Activated CD8-positive, alpha-beta memory T cell treated with anti-CD3 and anti-CD28 coated beads, Interleukin-2, amount 10 ng/mL, durations not matched to agents 7 days and 5 days (primary cell): ENCODE results near the gene GYG2. TPM values are rescaled to one million over a fixed set of nuclear protein-coding genes. Genes with fewer than 3 reads are reported as not detected.
"Not testable (repeated sequence)": the region's sequence is repeated elsewhere in the genome, so short reads cannot be mapped to it uniquely, and the experiment has no call there.

Experiments used
- ATAC-seq: fragments of 150-1000 bp; cut with Tn5 transposase; one replicate; pipeline ENCODE4 v1.10.0; 2021; ENCODE audit warnings: moderate library complexity
- CTCF ChIA-PET: fragments of 350-600 bp; sonication (Branson Sonifier 250); formaldehyde crosslinking; loops from one replicate; lab custom pipeline; 2021; ENCODE audit warnings: antibody characterized with exemption; lab: Charles Lee
- DNase-seq: peaks from one replicate; pipeline ENCODE4 v3.0.0-alpha.2; 2020
- H3K27ac Mint-ChIP-seq: one replicate; pipeline ENCODE4 v1.8.0; 2021; ENCODE audit warnings: mild to moderate bottlenecking, mixed read lengths
- H3K27me3 Mint-ChIP-seq: one replicate; pipeline ENCODE4 v1.8.0; 2021; ENCODE audit warnings: mixed read lengths
- H3K36me3 Mint-ChIP-seq: one replicate; pipeline ENCODE4 v1.8.0; 2021; ENCODE audit warnings: mild to moderate bottlenecking, mixed read lengths
- H3K4me1 Mint-ChIP-seq: one replicate; pipeline ENCODE4 v1.8.0; 2021; ENCODE audit warnings: mixed read lengths
- H3K4me3 Mint-ChIP-seq: one replicate; pipeline ENCODE4 v1.8.0; 2021; ENCODE audit warnings: mild to moderate bottlenecking, moderate library complexity, mixed read lengths
- H3K9me3 Mint-ChIP-seq: one replicate; pipeline ENCODE4 v1.8.0; 2022; ENCODE audit warnings: low read depth, mixed read lengths
- total RNA-seq, 2 experiments: library from RNA; stranded (reverse); gene quantifications; one replicate each; pipeline ENCODE4 v1.2.3, GENCODE V29; 2021

GYG2 gene
- not detected for total RNA-seq

DNA sequence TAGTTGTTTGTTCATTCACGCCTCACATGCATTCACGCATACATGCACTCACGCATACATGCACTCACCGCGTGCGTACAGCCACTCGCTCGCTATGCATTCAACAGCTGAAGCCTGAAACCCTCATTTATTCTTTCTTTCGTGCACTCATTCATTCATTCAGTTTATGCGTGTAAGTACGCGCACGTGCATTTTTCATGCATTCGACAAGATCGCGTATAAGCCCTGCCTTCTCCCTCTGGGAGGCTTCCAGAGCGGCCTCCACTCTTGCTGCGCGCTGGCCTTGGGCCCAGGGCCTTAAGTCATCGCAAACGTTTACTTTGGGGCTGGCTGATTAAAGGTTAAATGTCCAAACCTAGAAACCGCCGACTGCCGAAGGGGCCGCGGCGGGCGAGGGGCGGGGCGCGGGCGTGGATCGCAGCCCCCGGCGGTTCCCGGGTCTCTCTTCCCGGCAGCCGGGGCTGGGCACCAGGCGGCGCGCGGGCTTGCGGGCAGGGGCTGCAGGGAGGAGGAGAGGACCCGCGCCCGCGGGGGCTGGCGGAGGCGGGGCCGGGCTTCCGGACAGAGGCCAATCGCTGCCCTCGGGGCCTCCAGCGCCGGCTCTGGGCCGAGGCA is at the start of gene GYG2:
Gene GYG2, plus strand, starts transcription at position 587 of the 615 bp plus-strand sequence. CDS start 1,259 bp downstream, outside the sequence.
- Mint-ChIP-seq H3K4me1 (no peaks in the 10 kb centered on the region), H3K4me3 (no peak within 1 kb of the TSS), H3K9me3 (no peaks in the 10 kb centered on the region), H3K27ac (no peak within 1 kb of the TSS), H3K27me3 (peaks cover 3% of the 10 kb centered on the region), H3K36me3 (no peaks in the 10 kb centered on the region)
- ATAC-seq (no peak), DNase-seq (no peak)
- CTCF ChIA-PET: no interaction called here

DNA sequence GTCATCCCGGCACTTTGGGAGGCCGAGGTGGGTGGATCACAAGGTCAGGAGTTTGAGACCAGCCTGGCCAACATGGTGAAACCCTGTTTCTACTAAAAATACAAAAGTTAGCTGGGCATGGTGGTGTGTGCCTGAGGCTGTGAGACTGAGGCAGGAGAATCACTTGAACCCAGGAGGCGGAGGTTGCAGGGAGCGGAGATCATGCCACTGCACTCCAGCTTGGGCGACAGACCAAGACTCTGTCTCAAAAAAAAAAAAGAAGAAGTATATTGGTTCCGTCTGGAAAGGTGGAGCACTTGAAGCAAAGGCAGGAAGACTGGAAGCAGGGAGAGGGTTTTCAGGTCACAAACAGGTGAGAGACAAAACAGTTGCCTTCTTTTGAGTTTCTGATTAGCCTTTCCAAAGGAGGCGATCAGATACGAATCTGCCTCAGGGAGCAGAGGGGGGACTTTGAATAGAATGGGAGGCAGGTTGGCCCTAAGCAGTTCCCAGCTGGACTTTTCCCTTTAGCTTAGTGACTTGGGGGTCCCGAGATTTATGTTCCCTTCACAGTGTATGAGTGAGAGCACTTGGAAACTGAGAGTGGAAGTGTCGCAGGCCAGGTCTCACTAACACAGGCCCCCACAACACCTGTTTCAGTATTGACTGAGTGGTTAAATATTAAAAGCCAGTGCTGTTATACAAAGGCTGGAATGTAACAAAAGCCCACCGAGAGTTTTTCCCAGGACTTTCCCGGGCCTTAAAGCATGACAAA is 48.1 kb upstream of the GYG2 start:
- H3K27me3 Mint-ChIP-seq, H3K4me1 Mint-ChIP-seq, H3K27ac Mint-ChIP-seq, H3K36me3 Mint-ChIP-seq, CTCF ChIA-PET, H3K9me3 Mint-ChIP-seq, DNase-seq, H3K4me3 Mint-ChIP-seq, ATAC-seq: not testable (repeated sequence)

DNA sequence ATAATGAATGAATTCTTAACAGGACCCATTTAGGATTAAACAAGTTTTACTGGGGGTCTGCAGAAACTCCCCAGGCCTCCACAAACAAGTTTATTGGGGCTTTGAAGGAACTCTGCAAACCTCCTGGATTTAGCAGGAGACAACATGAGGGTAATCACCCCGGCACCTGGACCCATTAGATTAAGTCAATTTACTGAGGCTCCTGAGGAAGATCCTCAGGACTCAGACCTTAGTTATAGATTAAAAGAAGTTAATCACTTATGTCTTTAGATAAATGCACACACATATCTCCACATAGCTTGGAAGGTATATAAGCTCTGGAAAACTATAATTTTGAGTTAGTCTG is 47.5 kb upstream of the GYG2 start:
- ATAC-seq (no peak), DNase-seq (no peak)
- Mint-ChIP-seq H3K4me1 (peaks cover 7% of the 10 kb centered on the region), H3K27ac (no peak overlapping the region), H3K27me3 (peaks cover 4% of the 10 kb centered on the region), H3K4me3 (no peak overlapping the region), H3K36me3 (no peaks in the 10 kb centered on the region), H3K9me3 (no peaks in the 10 kb centered on the region)
- CTCF ChIA-PET: no interaction called here

DNA sequence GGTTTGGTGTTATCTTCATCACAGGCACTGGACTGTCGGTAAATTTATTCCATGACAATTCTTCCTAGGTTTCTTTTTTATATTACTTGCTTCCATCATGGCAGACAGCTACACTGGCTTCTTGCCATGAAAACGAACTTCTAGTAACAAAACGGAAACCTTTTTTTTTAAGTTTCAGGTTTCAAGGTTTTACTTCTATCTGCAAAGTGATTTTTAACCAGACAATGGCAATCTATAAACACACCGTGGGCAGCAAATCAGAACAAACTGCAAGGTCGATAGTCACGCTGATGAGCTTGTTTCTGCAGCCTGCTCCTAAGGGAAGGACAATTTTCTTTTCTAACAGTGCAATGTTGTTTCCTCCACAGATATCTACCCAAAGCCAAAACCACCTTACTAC is 47.0 kb upstream of the GYG2 start:
- ATAC-seq: no peak
- Mint-ChIP-seq H3K4me3 (no peak overlapping the region), H3K4me1 (peaks cover 7% of the 10 kb centered on the region), H3K27ac (no peak overlapping the region), H3K27me3 (peaks cover 4% of the 10 kb centered on the region), H3K9me3 (no peaks in the 10 kb centered on the region), H3K36me3 (no peaks in the 10 kb centered on the region)
- CTCF ChIA-PET: no interaction called here
- no peak for DNase-seq

DNA sequence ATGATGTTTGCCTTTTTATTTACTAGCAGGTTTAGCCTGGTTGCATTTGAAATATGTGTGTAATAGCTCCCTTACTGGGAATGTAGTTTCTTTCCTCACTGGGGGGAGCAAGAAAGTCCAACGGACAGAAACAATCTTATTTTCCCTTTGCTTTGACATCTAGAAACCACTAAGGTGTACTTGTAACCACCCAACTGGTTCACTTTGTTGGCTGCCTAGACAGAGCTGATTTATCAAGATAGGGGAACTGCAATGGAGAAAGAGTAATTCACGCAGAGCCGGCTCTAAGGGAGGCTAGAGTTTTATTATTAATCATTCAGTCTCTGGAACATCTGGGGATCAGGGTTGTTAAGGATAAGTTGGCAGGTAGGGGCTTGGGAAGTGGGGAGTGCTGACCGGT is 46.6 kb upstream of the GYG2 start:
- ATAC-seq: no peak
- CTCF ChIA-PET: no interaction called here

DNA sequence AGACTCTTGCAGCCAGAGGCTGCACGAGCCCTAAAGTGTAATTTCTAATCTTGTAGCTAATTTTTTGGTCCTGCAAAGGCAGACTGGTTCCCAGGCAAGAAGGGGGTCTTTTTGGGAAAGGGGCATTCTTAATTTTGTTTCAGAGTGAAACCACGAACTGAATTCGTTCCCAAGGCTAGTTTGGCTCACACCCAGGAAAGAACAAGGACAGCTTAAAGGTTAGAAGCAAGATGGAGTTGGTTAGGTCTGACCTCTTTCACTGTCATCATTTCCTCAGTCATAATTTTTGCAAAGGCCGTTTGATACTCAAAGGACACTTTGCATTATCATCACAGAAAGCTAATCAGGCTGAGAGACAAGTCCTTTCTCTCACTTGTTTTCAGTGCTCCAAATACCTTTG is 46.0 kb upstream of the GYG2 start:
- CTCF ChIA-PET: no interaction called here
- no peaks in the 10 kb centered on the region for H3K36me3 Mint-ChIP-seq
- H3K4me1 Mint-ChIP-seq: peaks cover 7% of the 10 kb centered on the region

More for the DNA sequence above, 46.6 kb upstream of the GYG2 start:
- no peak for DNase-seq
- H3K36me3 Mint-ChIP-seq: no peaks in the 10 kb centered on the region
- H3K9me3 Mint-ChIP-seq: no peaks in the 10 kb centered on the region
- peaks cover 7% of the 10 kb centered on the region for H3K4me1 Mint-ChIP-seq
- no peak overlapping the region for H3K27ac Mint-ChIP-seq
- no peak overlapping the region for H3K4me3 Mint-ChIP-seq
- H3K27me3 Mint-ChIP-seq: peaks cover 4% of the 10 kb centered on the region

DNA sequence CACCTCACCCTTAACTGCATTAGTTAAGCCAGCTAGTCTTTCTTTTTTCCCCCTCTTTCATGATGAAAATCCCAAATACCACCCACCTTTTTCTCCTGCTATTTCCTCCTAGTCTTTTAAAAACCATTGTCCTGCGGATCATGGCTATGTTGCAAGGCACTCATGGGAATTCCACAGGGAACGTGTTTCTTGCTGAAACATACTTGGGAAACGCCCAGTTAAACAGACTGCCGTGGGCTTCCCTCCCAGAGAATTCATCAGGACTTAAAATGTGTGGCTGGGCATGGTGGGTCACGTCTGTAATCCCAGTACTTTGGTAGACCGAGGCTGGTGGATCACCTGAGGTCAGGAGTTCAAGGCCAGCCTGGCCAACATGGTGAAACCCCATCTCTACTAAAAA is 44.7 kb upstream of the GYG2 start:
- ATAC-seq (no peak), DNase-seq (no peak)
- peaks cover 7% of the 10 kb centered on the region for H3K4me1 Mint-ChIP-seq
- CTCF ChIA-PET: no interaction called here
- no peaks in the 10 kb centered on the region for H3K36me3 Mint-ChIP-seq
- no peaks in the 10 kb centered on the region for H3K9me3 Mint-ChIP-seq
- H3K4me3 Mint-ChIP-seq: no peak overlapping the region
- H3K27ac Mint-ChIP-seq: no peak overlapping the region
- H3K27me3 Mint-ChIP-seq: peaks cover 4% of the 10 kb centered on the region

More for the DNA sequence above, 46.0 kb upstream of the GYG2 start:
- no peak for ATAC-seq
- DNase-seq: no peak
- Mint-ChIP-seq H3K9me3 (no peaks in the 10 kb centered on the region), H3K27ac (no peak overlapping the region), H3K27me3 (peaks cover 4% of the 10 kb centered on the region), H3K4me3 (no peak overlapping the region)

DNA sequence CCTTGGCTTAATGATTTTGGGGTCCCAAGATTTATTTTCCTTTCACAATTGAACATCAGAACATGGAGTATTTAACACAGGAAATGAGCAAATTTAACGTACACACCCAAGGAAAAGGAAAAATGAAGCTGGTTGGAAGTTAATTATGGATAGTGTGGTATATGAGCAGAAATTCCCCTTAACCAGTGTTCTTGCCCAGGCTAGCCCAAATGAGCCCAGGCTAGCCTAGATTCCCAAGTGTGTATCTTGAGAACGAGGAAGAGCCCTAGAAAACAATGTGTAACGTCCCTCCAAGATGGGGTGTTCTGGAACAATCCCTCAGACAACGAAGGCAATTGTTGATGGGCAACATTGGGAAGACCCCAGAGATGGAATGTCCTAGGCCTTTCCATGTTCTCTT is 43.2 kb upstream of the GYG2 start:
- CTCF ChIA-PET: no interaction called here
- Mint-ChIP-seq H3K4me3 (no peak overlapping the region), H3K27me3 (peaks cover 2% of the 10 kb centered on the region), H3K9me3 (no peaks in the 10 kb centered on the region), H3K36me3 (no peaks in the 10 kb centered on the region), H3K4me1 (peaks cover 7% of the 10 kb centered on the region), H3K27ac (no peak overlapping the region)
- ATAC-seq (no peak), DNase-seq (no peak)

DNA sequence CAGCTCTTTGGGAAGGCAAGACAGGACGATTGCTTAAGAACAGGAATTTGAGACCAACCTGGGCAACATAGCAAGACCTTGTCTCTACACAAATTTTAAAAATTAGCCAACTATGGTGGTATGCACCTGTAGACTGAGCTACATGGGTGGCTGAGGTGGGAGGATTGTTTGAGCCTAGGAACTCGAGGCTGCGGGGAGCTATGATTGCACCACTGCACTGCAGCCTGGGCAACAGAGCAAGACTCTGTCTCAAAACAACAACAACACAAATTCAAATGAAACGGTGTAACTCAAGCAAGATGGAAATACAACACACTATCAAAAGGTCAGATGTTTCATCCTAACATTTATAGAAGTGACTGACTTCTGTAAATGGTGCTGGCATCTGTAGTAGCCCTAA is 39.8 kb upstream of the GYG2 start:
- DNase-seq (no peak), ATAC-seq (no peak)
- H3K27ac Mint-ChIP-seq: no peak overlapping the region
- no peak overlapping the region for H3K4me3 Mint-ChIP-seq
- no peaks in the 10 kb centered on the region for H3K4me1 Mint-ChIP-seq
- CTCF ChIA-PET: no interaction called here
- no peaks in the 10 kb centered on the region for H3K36me3 Mint-ChIP-seq
- H3K9me3 Mint-ChIP-seq: no peaks in the 10 kb centered on the region
- no peaks in the 10 kb centered on the region for H3K27me3 Mint-ChIP-seq

DNA sequence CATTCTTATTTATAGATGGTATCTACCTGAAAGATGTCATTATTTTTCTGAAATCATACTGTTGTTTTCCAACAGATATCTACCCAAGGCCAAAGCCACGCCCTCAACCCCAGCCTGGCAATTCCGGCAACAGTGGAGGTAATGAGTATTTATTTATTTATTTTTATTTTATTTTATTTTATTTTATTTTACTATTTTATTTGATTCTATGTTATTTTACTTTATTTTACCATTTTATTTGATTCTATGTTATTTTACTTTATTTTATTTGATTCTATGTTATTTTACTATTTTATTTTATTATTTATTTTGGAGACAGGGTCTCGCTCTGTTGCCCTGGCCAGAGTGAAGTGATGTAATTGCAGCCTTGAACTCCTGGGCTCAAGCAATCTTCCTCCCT is 39.2 kb upstream of the GYG2 start:
- H3K36me3 Mint-ChIP-seq: no peaks in the 10 kb centered on the region
- H3K27me3 Mint-ChIP-seq: no peaks in the 10 kb centered on the region
- H3K27ac Mint-ChIP-seq: no peak overlapping the region
- no peaks in the 10 kb centered on the region for H3K9me3 Mint-ChIP-seq
- CTCF ChIA-PET: no interaction called here
- DNase-seq: no peak
- H3K4me3 Mint-ChIP-seq: no peak overlapping the region
- no peaks in the 10 kb centered on the region for H3K4me1 Mint-ChIP-seq
- ATAC-seq: no peak

DNA sequence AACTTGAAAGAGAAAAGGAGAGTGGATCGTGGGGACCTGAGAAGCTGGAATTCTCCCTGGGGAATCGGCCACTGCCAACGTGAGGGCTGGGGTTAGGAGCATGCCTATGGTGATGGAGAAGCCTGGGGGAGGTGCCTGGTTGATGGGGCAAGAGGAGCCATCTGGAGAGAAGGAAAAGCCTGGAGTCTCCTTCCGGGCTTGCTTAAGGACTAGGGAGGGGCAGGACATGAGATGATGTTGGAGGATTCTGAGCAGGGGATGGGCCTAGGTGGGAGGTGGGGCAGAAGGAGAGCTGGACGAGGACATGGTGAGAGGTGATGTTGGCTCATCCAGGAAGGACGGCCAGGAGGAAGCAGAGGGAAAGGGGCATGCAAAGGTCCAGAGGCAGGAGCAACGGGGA is 35.0 kb upstream of the GYG2 start:
- H3K4me1 Mint-ChIP-seq: no peaks in the 10 kb centered on the region
- H3K27me3 Mint-ChIP-seq: no peaks in the 10 kb centered on the region
- H3K27ac Mint-ChIP-seq: no peak overlapping the region
- H3K9me3 Mint-ChIP-seq: no peaks in the 10 kb centered on the region
- H3K36me3 Mint-ChIP-seq: no peaks in the 10 kb centered on the region
- no peak overlapping the region for H3K4me3 Mint-ChIP-seq
- DNase-seq: no peak
- CTCF ChIA-PET: no interaction called here
- ATAC-seq: no peak

DNA sequence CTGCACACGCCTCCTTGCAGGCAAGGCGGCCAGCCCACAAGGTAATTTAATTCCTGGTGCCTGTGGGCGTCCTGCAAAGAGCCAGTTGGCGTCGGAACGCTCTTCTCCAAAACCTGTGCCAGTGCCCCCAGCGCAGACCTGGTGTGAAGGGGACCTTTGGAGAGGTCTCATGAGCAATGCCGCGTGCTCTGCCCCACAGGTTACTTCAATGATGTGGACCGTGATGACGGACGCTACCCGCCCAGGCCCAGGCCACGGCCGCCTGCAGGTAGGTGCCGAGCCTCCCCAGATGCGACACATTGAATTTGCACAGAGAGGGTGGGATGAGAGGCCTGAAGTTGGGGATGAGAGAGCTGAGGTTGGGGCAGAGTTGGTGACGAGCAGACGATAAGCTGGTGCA is 34.4 kb upstream of the GYG2 start:
- Mint-ChIP-seq H3K27me3 (no peaks in the 10 kb centered on the region), H3K4me1 (no peaks in the 10 kb centered on the region), H3K4me3 (no peak overlapping the region), H3K27ac (no peak overlapping the region), H3K36me3 (no peaks in the 10 kb centered on the region), H3K9me3 (no peaks in the 10 kb centered on the region)
- DNase-seq (no peak), ATAC-seq (no peak)
- CTCF ChIA-PET: no interaction called here

DNA sequence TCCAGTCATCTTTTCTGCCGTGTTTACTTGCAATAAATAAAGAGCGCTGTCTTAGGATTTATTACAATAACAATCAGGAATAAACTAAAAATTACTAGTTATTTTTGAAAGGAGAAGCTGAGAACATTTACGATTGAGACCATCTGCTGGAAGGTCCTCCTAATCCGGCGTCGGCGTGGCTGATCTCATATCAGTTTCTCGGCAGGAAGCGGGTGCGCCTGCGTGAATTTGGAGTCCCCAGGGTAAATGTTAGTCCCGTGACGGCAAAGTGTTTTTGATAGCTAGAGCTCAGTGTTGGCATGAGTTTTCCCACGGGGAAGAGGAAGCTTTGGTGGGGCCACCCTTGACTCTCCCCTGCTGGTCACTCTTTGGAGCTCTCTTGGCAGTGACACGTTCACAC is 31.9 kb upstream of the GYG2 start:
- H3K4me3 Mint-ChIP-seq, CTCF ChIA-PET, ATAC-seq, H3K9me3 Mint-ChIP-seq, H3K36me3 Mint-ChIP-seq, H3K4me1 Mint-ChIP-seq, H3K27me3 Mint-ChIP-seq, DNase-seq, H3K27ac Mint-ChIP-seq: not testable (repeated sequence)

DNA sequence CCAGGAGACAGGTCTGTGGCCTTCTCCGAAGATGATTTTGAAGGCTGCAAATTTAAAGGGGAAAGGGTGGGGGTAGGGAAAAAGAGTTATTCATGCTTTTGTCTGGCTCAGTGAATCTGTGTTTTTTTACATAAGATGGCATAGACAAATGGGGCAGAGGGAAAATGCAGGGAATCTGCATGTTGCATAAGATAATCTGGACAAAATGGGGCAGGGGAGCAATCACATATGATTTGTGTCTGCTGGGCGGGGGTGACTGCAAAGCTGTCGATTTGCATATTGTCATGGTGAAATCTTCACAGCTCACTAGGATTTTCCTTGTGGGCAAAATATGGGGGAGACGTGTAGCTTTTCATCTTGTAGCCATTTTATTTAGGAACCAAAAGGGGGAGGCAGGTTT is 29.4 kb upstream of the GYG2 start:
- no peaks in the 10 kb centered on the region for H3K9me3 Mint-ChIP-seq
- ATAC-seq (no peak), DNase-seq (no peak)
- H3K36me3 Mint-ChIP-seq: no peaks in the 10 kb centered on the region
- no peaks in the 10 kb centered on the region for H3K27me3 Mint-ChIP-seq
- H3K4me1 Mint-ChIP-seq: no peaks in the 10 kb centered on the region
- H3K27ac Mint-ChIP-seq: no peak overlapping the region
- no peak overlapping the region for H3K4me3 Mint-ChIP-seq
- CTCF ChIA-PET: no interaction called here
